ENCODE measurements around the gene B9D1. TPM values are rescaled to one million over a fixed set of nuclear protein-coding genes. Genes with fewer than 3 reads are reported as not detected.
A peak's percentile ranks its signal among the peaks of the same experiment; 100 is the strongest.

B9D1 gene
- total and polyA plus RNA-seq, 3 donors from 2014 or later, result 42.1 to 132 (median 59.9) TPM

DNA sequence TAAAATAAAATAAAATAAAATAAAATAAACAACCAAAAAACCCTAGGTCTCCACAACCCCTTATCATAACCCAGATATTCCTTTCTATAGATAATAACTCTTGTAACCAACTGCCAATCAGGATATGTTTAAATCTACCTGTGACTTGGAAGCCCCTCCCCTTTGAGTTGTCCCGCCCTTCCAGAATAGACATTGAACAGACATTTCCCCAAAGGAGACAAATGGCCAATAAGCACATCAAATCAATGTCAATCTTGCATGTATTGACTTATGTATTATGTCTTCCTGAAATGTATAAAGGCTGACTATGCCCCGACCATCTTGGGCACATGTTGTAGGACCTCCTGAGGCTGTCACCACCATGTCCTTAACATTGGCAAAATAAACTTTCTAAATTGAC lies 14.3 kb upstream of the B9D1 start:
- intact Hi-C loops (cut with DNase I; ENCODE audit: low total_unique reads), result no loop called here
- H3K36me3 ChIP-seq (ENCODE audit: low read depth, missing control alignments), result no peaks in the 10 kb centered on the region
- H3K27me3 ChIP-seq, result no peaks in the 10 kb centered on the region
- no peak for DNase-seq
- peak overlapping the region; percentile 75 to 86 for H3K4me3 ChIP-seq
- TF ChIP-seq POLR2A (IDR thresholded peaks at IDR 0.05), result no peak
- TF ChIP-seq, protein P1, sequence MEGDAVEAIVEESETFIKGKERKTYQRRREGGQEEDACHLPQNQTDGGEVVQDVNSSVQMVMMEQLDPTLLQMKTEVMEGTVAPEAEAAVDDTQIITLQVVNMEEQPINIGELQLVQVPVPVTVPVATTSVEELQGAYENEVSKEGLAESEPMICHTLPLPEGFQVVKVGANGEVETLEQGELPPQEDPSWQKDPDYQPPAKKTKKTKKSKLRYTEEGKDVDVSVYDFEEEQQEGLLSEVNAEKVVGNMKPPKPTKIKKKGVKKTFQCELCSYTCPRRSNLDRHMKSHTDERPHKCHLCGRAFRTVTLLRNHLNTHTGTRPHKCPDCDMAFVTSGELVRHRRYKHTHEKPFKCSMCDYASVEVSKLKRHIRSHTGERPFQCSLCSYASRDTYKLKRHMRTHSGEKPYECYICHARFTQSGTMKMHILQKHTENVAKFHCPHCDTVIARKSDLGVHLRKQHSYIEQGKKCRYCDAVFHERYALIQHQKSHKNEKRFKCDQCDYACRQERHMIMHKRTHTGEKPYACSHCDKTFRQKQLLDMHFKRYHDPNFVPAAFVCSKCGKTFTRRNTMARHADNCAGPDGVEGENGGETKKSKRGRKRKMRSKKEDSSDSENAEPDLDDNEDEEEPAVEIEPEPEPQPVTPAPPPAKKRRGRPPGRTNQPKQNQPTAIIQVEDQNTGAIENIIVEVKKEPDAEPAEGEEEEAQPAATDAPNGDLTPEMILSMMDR (IDR thresholded peaks at IDR 0.05), result no peak
- H3K9me3 ChIP-seq, result no peaks in the 10 kb centered on the region
- 31 to 46% methylated on average over 2 of the region's 2 CpGs for WGBS, 2 donors
- H3K4me1 ChIP-seq, result peaks cover 9% of the 10 kb centered on the region
- H3K27ac ChIP-seq, result peak overlapping the region; percentile 77 to 96

- no peaks in the 10 kb centered on the region for H3K36me3 ChIP-seq (ENCODE audit: low read depth, missing control alignments)
- no peaks in the 10 kb centered on the region for H3K9me3 ChIP-seq
- 85 to 92% methylated on average over 1 of the region's 1 CpG for WGBS, 2 donors
- intact Hi-C loops (cut with DNase I; ENCODE audit: low total_unique reads), result no loop called here
- no peak overlapping the region for H3K27ac ChIP-seq
- H3K27me3 ChIP-seq, result no peaks in the 10 kb centered on the region
- no peak overlapping the region for H3K4me3 ChIP-seq
- DNase-seq, result no peak
- TF ChIP-seq, protein P1 (IDR thresholded peaks at IDR 0.05), result no peak
- no peak for TF ChIP-seq POLR2A (IDR thresholded peaks at IDR 0.05)
- H3K4me1 ChIP-seq, result peaks cover 9% of the 10 kb centered on the region
These were observed 13.2 kb upstream of the B9D1 start for GRCh38 chr17:19375732-19376131.

DNA sequence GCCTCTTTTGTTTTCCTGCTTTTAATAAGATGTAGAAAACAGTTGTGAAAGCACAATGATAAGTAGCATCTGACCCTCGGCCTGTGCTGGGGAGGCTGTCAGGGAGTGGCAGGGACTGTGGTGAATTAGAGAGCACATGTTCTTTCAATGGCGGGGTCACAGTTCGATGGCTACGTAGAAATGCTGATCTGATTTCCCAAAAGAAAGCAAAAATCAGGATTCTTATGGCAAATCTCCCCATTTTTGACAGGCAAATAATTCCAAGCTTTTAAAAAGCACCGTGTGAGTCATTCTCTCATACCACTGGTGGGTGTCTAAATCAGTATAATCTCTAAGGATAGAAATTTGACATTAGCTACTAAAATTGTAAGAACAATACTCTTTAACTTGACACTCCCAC lies 11.6 kb upstream of the B9D1 start:
- intact Hi-C loops (cut with DNase I; ENCODE audit: low total_unique reads), result no loop called here
- Histone ChIP-seq H3K4me1 (peaks cover 5% of the 10 kb centered on the region), H3K27me3 (no peaks in the 10 kb centered on the region), H3K27ac (no peak overlapping the region), H3K36me3 (ENCODE audit: low read depth, missing control alignments) (no peaks in the 10 kb centered on the region), H3K4me3 (no peak overlapping the region), H3K9me3 (no peaks in the 10 kb centered on the region)
- no peak for DNase-seq
- 92% methylated on average over 5 of the region's 5 CpGs for WGBS, 2 donors
- TF ChIP-seq, protein P1 (IDR thresholded peaks at IDR 0.05), result no peak
- TF ChIP-seq POLR2A (IDR thresholded peaks at IDR 0.05), result no peak

DNA sequence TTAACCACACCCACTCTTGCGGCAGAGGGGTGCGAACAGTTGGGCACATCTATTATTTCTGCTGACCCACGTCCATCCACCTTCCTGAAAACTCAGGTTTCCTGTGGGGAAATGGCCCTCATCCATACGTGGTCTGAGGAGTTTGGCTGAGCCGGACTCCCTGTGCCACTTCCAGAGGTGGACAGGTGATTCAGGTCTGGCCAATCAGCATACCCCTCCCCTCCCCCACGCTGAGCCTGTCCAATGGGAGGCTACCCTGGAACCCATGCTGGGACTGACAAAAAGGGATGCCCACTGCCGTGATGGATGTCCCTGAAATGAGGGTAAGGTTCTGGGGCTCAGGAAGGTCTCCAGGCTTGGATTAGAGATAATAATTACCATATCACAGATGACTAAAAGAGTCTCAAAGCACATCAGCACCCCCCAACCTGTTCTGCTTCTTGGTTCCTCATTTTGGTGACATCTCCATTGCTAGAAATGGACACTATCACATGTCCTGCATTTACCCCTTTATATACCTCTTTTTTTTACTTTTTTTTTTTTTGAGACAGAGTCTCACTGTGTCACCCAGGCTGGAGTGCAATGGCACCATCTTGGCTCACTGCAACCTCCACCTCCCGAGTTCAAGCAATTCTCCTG lies 10.5 kb upstream of the B9D1 start:
- no peak for DNase-seq

More for the DNA sequence above, 10.5 kb upstream of the B9D1 start:
- H3K9me3 ChIP-seq, result no peaks in the 10 kb centered on the region
- H3K27ac ChIP-seq, result no peak overlapping the region
- TF ChIP-seq, protein P1 (IDR thresholded peaks at IDR 0.05), result no peak
- TF ChIP-seq POLR2A (IDR thresholded peaks at IDR 0.05), result no peak
- WGBS, 2 donors, result 85 to 89% methylated on average over 8 of the region's 8 CpGs
- no peaks in the 10 kb centered on the region for H3K4me1 ChIP-seq
- intact Hi-C loops (cut with DNase I; ENCODE audit: low total_unique reads), result no loop called here
- H3K4me3 ChIP-seq, result no peak overlapping the region
- no peaks in the 10 kb centered on the region for H3K27me3 ChIP-seq
- H3K36me3 ChIP-seq (ENCODE audit: low read depth, missing control alignments), result no peaks in the 10 kb centered on the region

Data from testis (tissue), 3 donors.